ENCODE measurements around the gene PLA2G4C. TPM values are rescaled to one million over a fixed set of nuclear protein-coding genes. Genes with fewer than 3 reads are reported as not detected.
A peak's percentile ranks its signal among the peaks of the same experiment; 100 is the strongest.

The PLA2G4C gene
- polyA plus RNA-seq (ENCODE audit: insufficient read length) = 6.8 TPM
- long read RNA-seq, donor 1 = 0 reads
- long read RNA-seq, donor 2 = 0 reads
- long read RNA-seq, donor 3, partial matches to known transcripts = 0 of 1 reads
- long read RNA-seq, donor 3, other reads (novel, unspliced or antisense) = 0 of 1 reads
- long read RNA-seq, donor 4 = 0 reads
- long read RNA-seq, donor 5, partial matches to known transcripts = 0 of 1 reads
- long read RNA-seq, donor 5, other reads (novel, unspliced or antisense) = 0 of 1 reads
- long read RNA-seq, donor 6 = 0 reads
- long read RNA-seq, donor 7 = 0 reads
- long read RNA-seq, donor 8 = 0 reads

- DNase-seq = peak; percentile 89
Measured at GRCh38 chr19:48110350-48110966, at the start of gene PLA2G4C. Gene PLA2G4C, minus strand, starts transcription at chr19:48110817. Its CDS starts 4,288 bp downstream, at chr19:48106529.

DNA sequence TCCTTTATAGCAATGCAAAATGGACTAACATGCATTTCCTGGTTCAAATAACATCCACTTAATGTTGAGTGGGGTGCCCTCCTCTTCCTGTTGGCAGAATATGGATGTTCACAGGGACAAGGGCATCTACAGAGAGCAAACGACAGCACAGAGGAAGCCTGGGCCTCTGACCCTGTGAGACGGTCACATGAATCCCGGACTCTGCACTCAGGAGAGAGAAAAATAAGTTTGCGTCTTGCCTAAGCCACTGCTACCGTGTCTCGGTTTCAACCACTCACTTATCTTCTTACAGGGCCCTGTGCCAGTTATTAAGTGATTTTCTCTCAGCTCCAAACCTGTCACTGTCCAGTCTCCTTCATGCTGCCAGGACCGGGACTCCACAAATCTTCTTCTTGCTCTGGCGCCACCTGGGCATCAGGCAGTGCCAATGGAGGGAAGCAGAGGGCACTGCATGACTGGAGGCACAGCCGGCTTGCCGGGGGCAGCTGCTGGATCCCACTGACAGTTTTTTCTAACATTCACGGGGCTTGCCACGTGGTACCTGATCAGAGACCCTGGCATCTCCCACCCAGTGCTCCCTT lies 47.7 kb upstream of the PLA2G4C start:
- no peak for DNase-seq

GRCh38 chr19:48154003-48154402 lies 43.4 kb upstream of the PLA2G4C start:
- no peak for DNase-seq

- peak; percentile 64 for DNase-seq
Measured at GRCh38 chr19:48152551-48152950, 41.9 kb upstream of the PLA2G4C start.

DNA sequence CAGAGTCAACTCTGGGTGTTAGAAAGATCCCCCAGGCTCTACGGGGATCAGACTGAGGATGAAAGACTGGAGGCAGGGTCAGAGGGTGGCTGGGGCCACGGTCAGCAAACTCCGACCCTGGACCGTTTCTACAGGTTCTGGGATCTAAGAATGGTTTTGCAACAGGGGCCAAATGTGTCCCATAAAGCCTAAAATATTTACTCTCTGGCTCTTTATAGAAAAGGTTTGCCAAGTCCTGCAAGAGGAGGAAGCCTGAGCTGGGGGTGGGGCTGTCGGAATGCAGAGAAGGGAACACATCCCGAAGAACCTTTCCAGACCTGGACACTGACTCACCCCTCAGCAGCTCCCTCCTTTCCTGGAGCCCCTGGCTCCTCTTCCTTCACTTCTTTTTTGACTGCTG lies 38.8 kb upstream of the PLA2G4C start:
- DNase-seq = no peak

DNA sequence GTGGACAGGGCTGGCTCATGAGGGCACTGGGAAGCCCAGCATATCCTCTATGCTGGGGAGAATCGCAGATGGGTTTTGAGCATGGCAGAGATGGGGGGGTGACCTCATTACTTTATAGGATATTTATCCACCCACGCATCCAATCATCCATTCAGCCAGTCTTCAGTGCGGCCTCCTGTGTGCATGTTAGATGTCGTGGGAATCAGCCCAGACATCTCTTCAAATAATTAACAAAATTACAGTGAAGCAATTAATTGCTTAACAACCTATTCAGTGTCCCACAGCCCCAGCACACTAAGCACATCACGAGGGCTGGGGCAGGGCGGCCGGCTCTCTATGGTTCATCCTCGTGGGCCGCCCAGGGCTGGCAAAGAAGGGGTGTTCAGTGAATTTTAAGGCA lies 38.0 kb upstream of the PLA2G4C start:
- DNase-seq = no peak

GRCh38 chr19:48147597-48148175 lies 37.1 kb upstream of the PLA2G4C start:
- DNase-seq = no peak

GRCh38 chr19:48139053-48139452 lies 28.4 kb upstream of the PLA2G4C start:
- no peak for DNase-seq

DNA sequence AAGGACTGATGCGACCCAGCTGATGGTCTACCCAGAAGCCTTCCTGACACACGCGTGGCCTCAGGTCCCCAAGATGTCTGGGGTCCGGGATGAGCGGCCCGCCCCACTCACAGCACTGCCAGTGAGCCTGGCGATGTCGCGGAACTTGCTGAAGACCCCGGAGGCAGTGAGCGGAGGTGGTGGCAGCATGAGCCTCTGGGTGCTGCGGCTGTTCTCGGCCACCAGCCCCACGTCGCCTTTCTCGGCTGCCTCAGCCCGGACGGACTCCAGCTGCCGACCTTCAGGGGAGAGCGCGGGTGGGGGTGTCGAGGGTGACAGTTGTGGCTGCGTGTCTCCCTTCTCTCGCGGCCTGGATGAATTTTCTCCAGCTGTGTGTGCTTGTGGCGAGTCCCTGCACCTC lies 26.8 kb upstream of the PLA2G4C start:
- no peak for DNase-seq

- DNase-seq = no peak
Measured at GRCh38 chr19:48136547-48136946, 25.9 kb upstream of the PLA2G4C start.

GRCh38 chr19:48135411-48135810 lies 24.8 kb upstream of the PLA2G4C start:
- no peak for DNase-seq

DNA sequence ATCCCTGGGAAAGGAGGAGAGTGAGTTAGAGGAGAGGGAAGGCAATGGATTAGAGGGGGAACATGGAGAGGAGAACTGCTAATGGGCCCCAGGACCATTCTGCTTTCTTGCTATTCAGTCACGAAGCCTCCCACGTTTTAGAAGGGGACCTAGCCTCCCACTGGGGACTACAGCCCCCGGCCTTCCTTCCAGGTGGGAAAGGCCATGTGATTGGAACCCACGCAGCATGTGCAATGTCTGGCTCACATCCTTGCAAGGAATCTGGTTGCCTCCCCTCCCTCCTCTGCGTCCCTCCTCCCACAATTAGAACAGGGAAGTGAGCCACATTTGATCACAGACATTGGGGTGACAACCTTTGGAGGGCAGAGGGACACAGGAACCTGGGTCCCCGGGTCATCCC lies 22.5 kb upstream of the PLA2G4C start:
- DNase-seq = no peak

- DNase-seq = no peak
Measured at GRCh38 chr19:48127561-48127960, 16.9 kb upstream of the PLA2G4C start.

- DNase-seq = no peak
Measured at GRCh38 chr19:48123907-48124651, 13.5 kb upstream of the PLA2G4C start.

DNA sequence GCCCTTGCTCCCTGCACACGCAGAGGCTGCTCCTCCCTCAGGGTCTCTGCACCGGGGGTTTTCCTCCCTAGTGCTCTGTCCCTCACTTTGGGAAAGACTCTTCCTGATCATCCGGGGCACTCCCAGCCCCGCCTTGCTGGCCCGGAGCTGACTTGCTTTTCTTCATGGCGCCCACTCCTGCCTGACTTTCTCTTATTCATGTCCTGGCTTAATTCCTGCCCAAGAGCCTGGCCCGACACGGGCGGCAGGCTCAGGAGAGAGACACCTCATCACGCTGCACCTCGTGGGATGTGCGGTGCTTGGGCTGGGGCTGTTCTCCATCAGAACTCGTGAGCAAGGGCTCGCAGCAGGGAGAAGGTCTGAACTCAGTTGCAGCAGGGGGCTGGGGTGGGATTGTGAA lies 11.8 kb upstream of the PLA2G4C start:
- DNase-seq = no peak

- DNase-seq = no peak
Measured at GRCh38 chr19:48121909-48122371, 11.3 kb upstream of the PLA2G4C start.

DNA sequence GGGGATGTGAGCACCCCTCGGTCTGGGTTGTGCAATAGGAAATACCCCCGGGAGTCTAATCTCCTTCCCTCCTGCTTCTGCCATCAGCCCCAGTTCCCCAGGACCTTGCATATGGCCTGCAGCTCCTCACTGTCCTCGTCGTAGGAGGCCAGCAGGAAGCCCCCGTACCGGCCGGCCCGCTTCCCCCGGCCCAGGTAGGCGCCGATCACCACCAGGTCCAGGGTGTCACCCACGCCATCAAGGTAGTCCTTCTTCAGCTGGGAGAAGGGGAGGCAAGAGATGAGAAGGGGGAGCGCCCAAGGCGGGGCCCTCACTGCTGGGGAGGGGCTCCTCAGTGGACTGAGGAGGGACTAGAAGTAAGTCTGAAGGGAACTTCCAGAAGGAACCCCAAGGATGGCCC lies 10.4 kb upstream of the PLA2G4C start:
- DNase-seq = no peak

DNA sequence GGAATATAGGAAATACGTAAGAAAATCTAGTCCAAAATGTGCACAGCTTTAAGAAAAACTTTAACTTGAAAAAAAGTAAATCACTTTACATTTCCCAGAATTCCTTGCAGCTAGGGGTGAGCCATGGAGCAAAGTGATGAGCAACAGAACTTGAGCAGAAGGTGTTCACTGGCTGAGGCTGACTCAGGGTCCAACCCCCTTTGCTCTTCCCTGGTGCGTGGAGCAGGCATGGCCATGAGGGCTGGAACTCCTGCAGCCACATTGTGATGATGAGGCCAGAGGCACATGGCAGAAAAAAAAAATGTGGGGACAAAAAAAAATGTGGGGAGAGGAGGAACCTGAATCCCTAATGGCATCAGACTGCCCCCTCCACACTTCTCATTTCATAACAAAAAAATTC lies 9.9 kb upstream of the PLA2G4C start:
- DNase-seq = no peak

GRCh38 chr19:48118131-48118517 lies 7.5 kb upstream of the PLA2G4C start:
- DNase-seq = no peak

GRCh38 chr19:48117515-48118130 lies 7.0 kb upstream of the PLA2G4C start:
- DNase-seq = no peak

DNA sequence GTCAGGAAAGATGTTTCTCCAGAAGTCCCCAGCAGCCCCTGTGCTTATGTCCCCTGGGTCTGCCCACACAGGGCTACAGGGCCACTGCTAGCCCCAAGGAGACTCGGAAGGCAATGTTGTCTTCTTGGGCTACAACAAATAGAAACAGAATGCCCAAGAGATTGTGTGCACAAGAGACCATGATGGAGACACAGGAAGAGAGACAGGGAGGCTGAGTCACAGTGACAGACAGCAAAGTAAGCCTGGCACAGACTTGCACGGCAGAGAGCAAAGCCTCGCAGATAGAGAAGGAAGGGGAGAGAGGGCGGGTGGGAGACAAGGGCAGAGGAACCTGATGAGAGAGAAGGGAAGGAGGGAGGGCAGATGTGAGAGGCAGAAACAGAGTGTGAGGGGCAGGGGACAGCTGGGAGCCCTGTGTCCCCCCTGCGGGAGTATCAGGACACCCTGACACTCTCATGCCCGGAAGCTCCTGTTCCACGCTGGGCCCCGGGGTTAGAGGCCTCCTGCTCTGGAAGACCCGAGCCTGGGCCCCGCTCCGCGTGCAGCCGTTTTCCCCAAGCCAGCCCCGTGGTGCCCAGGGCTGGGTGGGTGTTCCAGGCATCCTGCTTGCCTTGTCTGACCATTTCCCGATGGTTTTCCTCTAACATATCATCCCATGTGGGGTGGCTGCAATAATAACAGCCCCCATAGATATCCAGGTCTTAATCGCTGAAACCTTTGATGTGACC lies 2.7 kb upstream of the PLA2G4C start:
- no peak for DNase-seq

All from left kidney (tissue), 8 donors.